Measurements from ENCODE around the gene ARHGEF28. TPM values are rescaled to one million over a fixed set of nuclear protein-coding genes. Genes with fewer than 3 reads are reported as not detected.

Gene ARHGEF28
- polyA plus RNA-seq, 1 donor, result 16.6 TPM

GRCh38 chr5:73865315-73865714, 239.3 kb downstream of the ARHGEF28 start:
- H3K9me3 ChIP-seq (ENCODE audit: control insufficient read depth, low read depth, low read length), result no peaks in the 10 kb centered on the region
- 100% methylated on average over 1 of the region's 1 CpG for WGBS (ENCODE audit: insufficient coverage, low lambda C conversion rate)
- H3K27me3 ChIP-seq (ENCODE audit: control insufficient read depth, insufficient read depth, low read length), result no peaks in the 10 kb centered on the region
- peaks cover 8% of the 10 kb centered on the region for H3K36me3 ChIP-seq (ENCODE audit: control insufficient read depth, insufficient read depth, low read length)
- no peak for DNase-seq
- H3K4me1 ChIP-seq (ENCODE audit: control insufficient read depth, insufficient read depth, low read length), result no peaks in the 10 kb centered on the region
- no peak overlapping the region for H3K4me3 ChIP-seq (ENCODE audit: low read length)
- H3K27ac ChIP-seq (ENCODE audit: low read length), result no peak overlapping the region

- Histone ChIP-seq H3K4me3 (ENCODE audit: low read length) (no peak overlapping the region), H3K9me3 (ENCODE audit: control insufficient read depth, low read depth, low read length) (no peaks in the 10 kb centered on the region), H3K36me3 (ENCODE audit: control insufficient read depth, insufficient read depth, low read length) (peaks cover 7% of the 10 kb centered on the region), H3K4me1 (ENCODE audit: control insufficient read depth, insufficient read depth, low read length) (no peaks in the 10 kb centered on the region), H3K27ac (ENCODE audit: low read length) (no peak overlapping the region), H3K27me3 (ENCODE audit: control insufficient read depth, insufficient read depth, low read length) (no peaks in the 10 kb centered on the region)
- no peak for DNase-seq
- WGBS (ENCODE audit: insufficient coverage, low lambda C conversion rate), result no CpG with 5 or more reads among the region's 5 CpGs
Observed at GRCh38 chr5:73867345-73868335, 241.6 kb downstream of the ARHGEF28 start.

GRCh38 chr5:73883646-73884045, 257.6 kb downstream of the ARHGEF28 start:
- DNase-seq, result no peak
- 100% methylated on average over 6 of the region's 7 CpGs for WGBS (ENCODE audit: insufficient coverage, low lambda C conversion rate)
- H3K4me1 ChIP-seq (ENCODE audit: control insufficient read depth, insufficient read depth, low read length), result no peaks in the 10 kb centered on the region

GRCh38 chr5:73887688-73888087, 261.7 kb downstream of the ARHGEF28 start:
- peaks cover 10% of the 10 kb centered on the region for H3K36me3 ChIP-seq (ENCODE audit: control insufficient read depth, insufficient read depth, low read length)
- no peak overlapping the region for H3K27ac ChIP-seq (ENCODE audit: low read length)
- no peak overlapping the region for H3K4me3 ChIP-seq (ENCODE audit: low read length)
- DNase-seq, result no peak
- no peaks in the 10 kb centered on the region for H3K4me1 ChIP-seq (ENCODE audit: control insufficient read depth, insufficient read depth, low read length)
- WGBS (ENCODE audit: insufficient coverage, low lambda C conversion rate), result no CpG with 5 or more reads among the region's 4 CpGs
- no peaks in the 10 kb centered on the region for H3K9me3 ChIP-seq (ENCODE audit: control insufficient read depth, low read depth, low read length)
- no peaks in the 10 kb centered on the region for H3K27me3 ChIP-seq (ENCODE audit: control insufficient read depth, insufficient read depth, low read length)

More at GRCh38 chr5:73883646-73884045, 257.6 kb downstream of the ARHGEF28 start:
- Histone ChIP-seq H3K27me3 (ENCODE audit: control insufficient read depth, insufficient read depth, low read length) (no peaks in the 10 kb centered on the region), H3K27ac (ENCODE audit: low read length) (no peak overlapping the region), H3K36me3 (ENCODE audit: control insufficient read depth, insufficient read depth, low read length) (peaks cover 12% of the 10 kb centered on the region), H3K4me3 (ENCODE audit: low read length) (no peak overlapping the region), H3K9me3 (ENCODE audit: control insufficient read depth, low read depth, low read length) (no peaks in the 10 kb centered on the region)

GRCh38 chr5:73890569-73890968, 264.6 kb downstream of the ARHGEF28 start:
- peaks cover 10% of the 10 kb centered on the region for H3K36me3 ChIP-seq (ENCODE audit: control insufficient read depth, insufficient read depth, low read length)
- no peaks in the 10 kb centered on the region for H3K27me3 ChIP-seq (ENCODE audit: control insufficient read depth, insufficient read depth, low read length)
- no peak overlapping the region for H3K4me3 ChIP-seq (ENCODE audit: low read length)
- no peak overlapping the region for H3K27ac ChIP-seq (ENCODE audit: low read length)
- WGBS (ENCODE audit: insufficient coverage, low lambda C conversion rate), result no CpG with 5 or more reads among the region's 4 CpGs
- no peak for DNase-seq
- no peaks in the 10 kb centered on the region for H3K9me3 ChIP-seq (ENCODE audit: control insufficient read depth, low read depth, low read length)
- no peaks in the 10 kb centered on the region for H3K4me1 ChIP-seq (ENCODE audit: control insufficient read depth, insufficient read depth, low read length)

GRCh38 chr5:73892218-73892617, 266.2 kb downstream of the ARHGEF28 start:
- no peak overlapping the region for H3K27ac ChIP-seq (ENCODE audit: low read length)
- H3K27me3 ChIP-seq (ENCODE audit: control insufficient read depth, insufficient read depth, low read length), result no peaks in the 10 kb centered on the region
- H3K4me1 ChIP-seq (ENCODE audit: control insufficient read depth, insufficient read depth, low read length), result no peaks in the 10 kb centered on the region
- H3K4me3 ChIP-seq (ENCODE audit: low read length), result no peak overlapping the region
- peaks cover 3% of the 10 kb centered on the region for H3K36me3 ChIP-seq (ENCODE audit: control insufficient read depth, insufficient read depth, low read length)
- H3K9me3 ChIP-seq (ENCODE audit: control insufficient read depth, low read depth, low read length), result no peaks in the 10 kb centered on the region
- no CpG with 5 or more reads among the region's 6 CpGs for WGBS (ENCODE audit: insufficient coverage, low lambda C conversion rate)
- DNase-seq, result no peak

- no peak for DNase-seq
Observed at GRCh38 chr5:73892806-73893205, 266.8 kb downstream of the ARHGEF28 start.

GRCh38 chr5:73893813-73894212, 267.8 kb downstream of the ARHGEF28 start:
- Histone ChIP-seq H3K4me3 (ENCODE audit: low read length) (no peak overlapping the region), H3K27me3 (ENCODE audit: control insufficient read depth, insufficient read depth, low read length) (no peaks in the 10 kb centered on the region), H3K36me3 (ENCODE audit: control insufficient read depth, insufficient read depth, low read length) (peaks cover 3% of the 10 kb centered on the region), H3K27ac (ENCODE audit: low read length) (no peak overlapping the region), H3K9me3 (ENCODE audit: control insufficient read depth, low read depth, low read length) (no peaks in the 10 kb centered on the region), H3K4me1 (ENCODE audit: control insufficient read depth, insufficient read depth, low read length) (no peaks in the 10 kb centered on the region)
- DNase-seq, result no peak
- no CpG with 5 or more reads among the region's 2 CpGs for WGBS (ENCODE audit: insufficient coverage, low lambda C conversion rate)

More at GRCh38 chr5:73892806-73893205, 266.8 kb downstream of the ARHGEF28 start:
- Histone ChIP-seq H3K4me3 (ENCODE audit: low read length) (no peak overlapping the region), H3K27me3 (ENCODE audit: control insufficient read depth, insufficient read depth, low read length) (no peaks in the 10 kb centered on the region), H3K9me3 (ENCODE audit: control insufficient read depth, low read depth, low read length) (no peaks in the 10 kb centered on the region), H3K27ac (ENCODE audit: low read length) (no peak overlapping the region), H3K4me1 (ENCODE audit: control insufficient read depth, insufficient read depth, low read length) (no peaks in the 10 kb centered on the region), H3K36me3 (ENCODE audit: control insufficient read depth, insufficient read depth, low read length) (peaks cover 3% of the 10 kb centered on the region)
- 100% methylated on average over 1 of the region's 1 CpG for WGBS (ENCODE audit: insufficient coverage, low lambda C conversion rate)

GRCh38 chr5:73894860-73895259, 268.9 kb downstream of the ARHGEF28 start:
- no peaks in the 10 kb centered on the region for H3K27me3 ChIP-seq (ENCODE audit: control insufficient read depth, insufficient read depth, low read length)
- peaks cover 3% of the 10 kb centered on the region for H3K36me3 ChIP-seq (ENCODE audit: control insufficient read depth, insufficient read depth, low read length)
- H3K4me1 ChIP-seq (ENCODE audit: control insufficient read depth, insufficient read depth, low read length), result no peaks in the 10 kb centered on the region
- 100% methylated on average over 1 of the region's 6 CpGs for WGBS (ENCODE audit: insufficient coverage, low lambda C conversion rate)
- no peak overlapping the region for H3K27ac ChIP-seq (ENCODE audit: low read length)
- H3K9me3 ChIP-seq (ENCODE audit: control insufficient read depth, low read depth, low read length), result no peaks in the 10 kb centered on the region
- DNase-seq, result peak in 1 of 2 donors; percentile 8
- no peak overlapping the region for H3K4me3 ChIP-seq (ENCODE audit: low read length)

- H3K36me3 ChIP-seq (ENCODE audit: control insufficient read depth, insufficient read depth, low read length), result peaks cover 3% of the 10 kb centered on the region
- WGBS (ENCODE audit: insufficient coverage, low lambda C conversion rate), result no CpG with 5 or more reads among the region's 4 CpGs
- H3K4me3 ChIP-seq (ENCODE audit: low read length), result no peak overlapping the region
- H3K27ac ChIP-seq (ENCODE audit: low read length), result no peak overlapping the region
- H3K9me3 ChIP-seq (ENCODE audit: control insufficient read depth, low read depth, low read length), result no peaks in the 10 kb centered on the region
- H3K27me3 ChIP-seq (ENCODE audit: control insufficient read depth, insufficient read depth, low read length), result no peaks in the 10 kb centered on the region
- no peaks in the 10 kb centered on the region for H3K4me1 ChIP-seq (ENCODE audit: control insufficient read depth, insufficient read depth, low read length)
- no peak for DNase-seq
Observed at GRCh38 chr5:73895471-73895870, 269.5 kb downstream of the ARHGEF28 start.
